ENCODE data around the gene CNN2.

GRCh38 chr19:1062387-1063029 lies 36.1 kb downstream of the CNN2 start:
- TF ChIP-seq, protein P1, sequence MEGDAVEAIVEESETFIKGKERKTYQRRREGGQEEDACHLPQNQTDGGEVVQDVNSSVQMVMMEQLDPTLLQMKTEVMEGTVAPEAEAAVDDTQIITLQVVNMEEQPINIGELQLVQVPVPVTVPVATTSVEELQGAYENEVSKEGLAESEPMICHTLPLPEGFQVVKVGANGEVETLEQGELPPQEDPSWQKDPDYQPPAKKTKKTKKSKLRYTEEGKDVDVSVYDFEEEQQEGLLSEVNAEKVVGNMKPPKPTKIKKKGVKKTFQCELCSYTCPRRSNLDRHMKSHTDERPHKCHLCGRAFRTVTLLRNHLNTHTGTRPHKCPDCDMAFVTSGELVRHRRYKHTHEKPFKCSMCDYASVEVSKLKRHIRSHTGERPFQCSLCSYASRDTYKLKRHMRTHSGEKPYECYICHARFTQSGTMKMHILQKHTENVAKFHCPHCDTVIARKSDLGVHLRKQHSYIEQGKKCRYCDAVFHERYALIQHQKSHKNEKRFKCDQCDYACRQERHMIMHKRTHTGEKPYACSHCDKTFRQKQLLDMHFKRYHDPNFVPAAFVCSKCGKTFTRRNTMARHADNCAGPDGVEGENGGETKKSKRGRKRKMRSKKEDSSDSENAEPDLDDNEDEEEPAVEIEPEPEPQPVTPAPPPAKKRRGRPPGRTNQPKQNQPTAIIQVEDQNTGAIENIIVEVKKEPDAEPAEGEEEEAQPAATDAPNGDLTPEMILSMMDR (IDR thresholded peaks at IDR 0.05), result no peak
- no peak for TF ChIP-seq EZH2 (IDR thresholded peaks at IDR 0.05; ENCODE audit: borderline replicate concordance, insufficient read depth, low read depth, low read length, poor library complexity, severe bottlenecking)

Measured in B cell (primary cell).